ENCODE results near the gene ATP12A. TPM values are rescaled to one million over a fixed set of nuclear protein-coding genes. Genes with fewer than 3 reads are reported as not detected.

The ATP12A gene
- total RNA-seq, 1 experiment from 2014 or later = not detected

GRCh38 chr13:24713022-24713421 is 32.8 kb downstream of the ATP12A start:
- H3K4me1 ChIP-seq (ENCODE audit: control insufficient read depth, insufficient read depth, low read length) = no peaks in the 10 kb centered on the region
- ATAC-seq (no peak), DNase-seq (ENCODE audit: low read depth, low spot score) (no peak)
- in situ Hi-C loops (cut with HindIII; ENCODE audit: low pct_unique_long_range_greater_than_20kb, low sequenced_read_pairs) = no loop called here
- POLR2A ChIA-PET = no interaction called here
- no TSS peak for BruUV-seq (replicated peaks)
- intact Hi-C loops (cut with micrococcal nuclease; ENCODE audit: unreplicated experiment) = no loop called here
- no peak overlapping the region for H3K4me3 ChIP-seq (ENCODE audit: low read depth in 2 of 2, low read length in 2 of 2)
- no peaks in the 10 kb centered on the region for H3K9me3 ChIP-seq (ENCODE audit: control insufficient read depth, insufficient read depth, low read depth, low read length)
- H3K27me3 ChIP-seq (ENCODE audit: control insufficient read depth, insufficient read depth, low read length) = no peaks in the 10 kb centered on the region
- TF ChIP-seq POLR2AphosphoS5 (IDR thresholded peaks at IDR 0.05; ENCODE audit: low read depth, low read length) (no peak), SIN3A (IDR thresholded peaks at IDR 0.05; ENCODE audit: borderline replicate concordance, insufficient read depth, low read depth, low read length) (no peak), TCF7L2 (IDR thresholded peaks at IDR 0.05; ENCODE audit: low read depth, low read length) (no peak)
- TF ChIP-seq, protein P1, sequence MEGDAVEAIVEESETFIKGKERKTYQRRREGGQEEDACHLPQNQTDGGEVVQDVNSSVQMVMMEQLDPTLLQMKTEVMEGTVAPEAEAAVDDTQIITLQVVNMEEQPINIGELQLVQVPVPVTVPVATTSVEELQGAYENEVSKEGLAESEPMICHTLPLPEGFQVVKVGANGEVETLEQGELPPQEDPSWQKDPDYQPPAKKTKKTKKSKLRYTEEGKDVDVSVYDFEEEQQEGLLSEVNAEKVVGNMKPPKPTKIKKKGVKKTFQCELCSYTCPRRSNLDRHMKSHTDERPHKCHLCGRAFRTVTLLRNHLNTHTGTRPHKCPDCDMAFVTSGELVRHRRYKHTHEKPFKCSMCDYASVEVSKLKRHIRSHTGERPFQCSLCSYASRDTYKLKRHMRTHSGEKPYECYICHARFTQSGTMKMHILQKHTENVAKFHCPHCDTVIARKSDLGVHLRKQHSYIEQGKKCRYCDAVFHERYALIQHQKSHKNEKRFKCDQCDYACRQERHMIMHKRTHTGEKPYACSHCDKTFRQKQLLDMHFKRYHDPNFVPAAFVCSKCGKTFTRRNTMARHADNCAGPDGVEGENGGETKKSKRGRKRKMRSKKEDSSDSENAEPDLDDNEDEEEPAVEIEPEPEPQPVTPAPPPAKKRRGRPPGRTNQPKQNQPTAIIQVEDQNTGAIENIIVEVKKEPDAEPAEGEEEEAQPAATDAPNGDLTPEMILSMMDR (IDR thresholded peaks at IDR 0.05) = no peak
- TF ChIP-seq, protein P2, sequence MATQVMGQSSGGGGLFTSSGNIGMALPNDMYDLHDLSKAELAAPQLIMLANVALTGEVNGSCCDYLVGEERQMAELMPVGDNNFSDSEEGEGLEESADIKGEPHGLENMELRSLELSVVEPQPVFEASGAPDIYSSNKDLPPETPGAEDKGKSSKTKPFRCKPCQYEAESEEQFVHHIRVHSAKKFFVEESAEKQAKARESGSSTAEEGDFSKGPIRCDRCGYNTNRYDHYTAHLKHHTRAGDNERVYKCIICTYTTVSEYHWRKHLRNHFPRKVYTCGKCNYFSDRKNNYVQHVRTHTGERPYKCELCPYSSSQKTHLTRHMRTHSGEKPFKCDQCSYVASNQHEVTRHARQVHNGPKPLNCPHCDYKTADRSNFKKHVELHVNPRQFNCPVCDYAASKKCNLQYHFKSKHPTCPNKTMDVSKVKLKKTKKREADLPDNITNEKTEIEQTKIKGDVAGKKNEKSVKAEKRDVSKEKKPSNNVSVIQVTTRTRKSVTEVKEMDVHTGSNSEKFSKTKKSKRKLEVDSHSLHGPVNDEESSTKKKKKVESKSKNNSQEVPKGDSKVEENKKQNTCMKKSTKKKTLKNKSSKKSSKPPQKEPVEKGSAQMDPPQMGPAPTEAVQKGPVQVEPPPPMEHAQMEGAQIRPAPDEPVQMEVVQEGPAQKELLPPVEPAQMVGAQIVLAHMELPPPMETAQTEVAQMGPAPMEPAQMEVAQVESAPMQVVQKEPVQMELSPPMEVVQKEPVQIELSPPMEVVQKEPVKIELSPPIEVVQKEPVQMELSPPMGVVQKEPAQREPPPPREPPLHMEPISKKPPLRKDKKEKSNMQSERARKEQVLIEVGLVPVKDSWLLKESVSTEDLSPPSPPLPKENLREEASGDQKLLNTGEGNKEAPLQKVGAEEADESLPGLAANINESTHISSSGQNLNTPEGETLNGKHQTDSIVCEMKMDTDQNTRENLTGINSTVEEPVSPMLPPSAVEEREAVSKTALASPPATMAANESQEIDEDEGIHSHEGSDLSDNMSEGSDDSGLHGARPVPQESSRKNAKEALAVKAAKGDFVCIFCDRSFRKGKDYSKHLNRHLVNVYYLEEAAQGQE (IDR thresholded peaks at IDR 0.05; ENCODE audit: insufficient read depth in 1 of 2, low read depth in 2 of 2, low read length in 1 of 2) = no peak
- CTCF ChIA-PET = no interaction called here
- no peaks in the 10 kb centered on the region for H3K36me3 ChIP-seq (ENCODE audit: control insufficient read depth, insufficient read depth, low read length)
- no peak overlapping the region for H3K27ac ChIP-seq (ENCODE audit: low read length)

- Histone ChIP-seq H3K27me3 (ENCODE audit: control insufficient read depth, insufficient read depth, low read length) (no peaks in the 10 kb centered on the region; the same call in 1 of the 2 replicates), H3K4me3 (ENCODE audit: low read depth in 2 of 2, low read length in 2 of 2) (no peak overlapping the region), H3K4me1 (ENCODE audit: control insufficient read depth, insufficient read depth, low read length) (no peaks in the 10 kb centered on the region), H3K9me3 (ENCODE audit: control insufficient read depth, insufficient read depth, low read depth, low read length) (no peaks in the 10 kb centered on the region), H3K27ac (ENCODE audit: low read length) (no peak overlapping the region), H3K36me3 (ENCODE audit: control insufficient read depth, insufficient read depth, low read length) (no peaks in the 10 kb centered on the region)
- DNase-seq (ENCODE audit: low read depth, low spot score) (no peak), ATAC-seq (no peak)
- TF ChIP-seq, protein P2 (IDR thresholded peaks at IDR 0.05; ENCODE audit: insufficient read depth in 1 of 2, low read depth in 2 of 2, low read length in 1 of 2) = no peak
- TF ChIP-seq SIN3A (IDR thresholded peaks at IDR 0.05; ENCODE audit: borderline replicate concordance, insufficient read depth, low read depth, low read length) (no peak), TCF7L2 (IDR thresholded peaks at IDR 0.05; ENCODE audit: low read depth, low read length) (no peak), POLR2AphosphoS5 (IDR thresholded peaks at IDR 0.05; ENCODE audit: low read depth, low read length) (no peak)
- TF ChIP-seq, protein P1 (IDR thresholded peaks at IDR 0.05) = no peak
- BruUV-seq (replicated peaks) = no TSS peak
- ChIA-PET POLR2A (no interaction called here), CTCF (no interaction called here)
- intact Hi-C loops (cut with micrococcal nuclease; ENCODE audit: unreplicated experiment) (no loop called here), in situ Hi-C loops (cut with HindIII; ENCODE audit: low pct_unique_long_range_greater_than_20kb, low sequenced_read_pairs) (no loop called here)
These were observed 35.8 kb downstream of the ATP12A start for GRCh38 chr13:24716011-24716410.
